Panc1 (cell line): ENCODE results near the gene DLG2. TPM values are rescaled to one million over a fixed set of nuclear protein-coding genes. Genes with fewer than 3 reads are reported as not detected.

Source experiments
- ATAC-seq: fragments of 200-7000 bp; cut with Tn5 transposase; 2 replicates; pipeline ENCODE4 v1.9.1; 2020; ENCODE audit warnings: mild to moderate bottlenecking, moderate library complexity
- BruUV-seq: library from RNA; stranded (reverse); fragments of 400-500 nt; replicated peaks from 2 replicates; lab custom pipeline; 2021; lab: Mats Ljungman, UMichigan
- CTCF ChIA-PET: fragments of 300-600 bp; sonication (Branson Sonifier 250); formaldehyde crosslinking; loops from one replicate; lab custom pipeline; 2022; ENCODE audit warnings: antibody characterized with exemption; lab: Charles Lee
- POLR2A ChIA-PET: fragments of 300-600 bp; sonication (Branson Sonifier 250); formaldehyde crosslinking; loops from one replicate; lab custom pipeline; 2022; ENCODE audit warnings: antibody characterized with exemption; lab: Charles Lee
- DNase-seq: peaks from one replicate; pipeline ENCODE4 v3.0.0-alpha.2; 2010; ENCODE audit warnings: low read depth, low spot score
- H3K27ac ChIP-seq: 2 replicates; pipeline ENCODE4 v1.5.1; 2011; ENCODE audit warnings: mild to moderate bottlenecking, low read length, inconsistent platforms
- H3K27me3 ChIP-seq: fragments of 200-500 bp; sonication (Bioruptor generic); 2 replicates; pipeline ENCODE4 v1.6.0; 2014; ENCODE audit warnings: low read length, inconsistent platforms; ENCODE audit not compliant: control insufficient read depth, insufficient read depth
- H3K36me3 ChIP-seq: fragments of 200-500 bp; sonication (Bioruptor generic); 2 replicates; pipeline ENCODE4 v1.5.1; 2014; ENCODE audit warnings: inconsistent platforms, mild to moderate bottlenecking, low read length, moderate library complexity; ENCODE audit not compliant: control insufficient read depth, insufficient read depth
- H3K4me1 ChIP-seq: 2 replicates; pipeline ENCODE4 v1.5.1; 2011; ENCODE audit warnings: inconsistent platforms, mild to moderate bottlenecking, low read length, moderate library complexity; ENCODE audit not compliant: control insufficient read depth, insufficient read depth
- H3K4me3 ChIP-seq, 2 experiments: 2 replicates each; pipeline ENCODE4 v1.5.1; 2011 to 2012; ENCODE audit warnings: low read depth in 2 of 2, low read length in 2 of 2, mild to moderate bottlenecking in 2 of 2, inconsistent platforms in 1 of 2, moderate library complexity in 1 of 2
- H3K9me3 ChIP-seq: fragments of 200-500 bp; sonication (Bioruptor generic); 2 replicates; pipeline ENCODE4 v1.5.1; 2014; ENCODE audit warnings: low read depth, mild to moderate bottlenecking, inconsistent platforms, low read length, moderate library complexity; ENCODE audit not compliant: control insufficient read depth, insufficient read depth
- POLR2AphosphoS5 ChIP-seq: IDR thresholded peaks from 2 replicates; pipeline ENCODE4 v1.6.1; 2012; ENCODE audit warnings: mild to moderate bottlenecking, low read depth, low read length, moderate library complexity
- REST ChIP-seq, 2 experiments: IDR thresholded peaks; 2 replicates each; pipeline ENCODE4 v1.6.1; 2011 to 2012; ENCODE audit warnings: low read depth in 2 of 2, control low read depth in 1 of 2, low read length in 1 of 2, mild to moderate bottlenecking in 1 of 2, moderate library complexity in 1 of 2; ENCODE audit not compliant: insufficient read depth in 1 of 2
- SIN3A ChIP-seq: IDR thresholded peaks from 2 replicates; pipeline ENCODE4 v1.6.1; 2012; ENCODE audit warnings: low read depth, mild to moderate bottlenecking, low read length, moderate library complexity, borderline replicate concordance; ENCODE audit not compliant: insufficient read depth
- TCF7L2 ChIP-seq: IDR thresholded peaks from 2 replicates; pipeline ENCODE4 v1.6.1; 2011; ENCODE audit warnings: mild to moderate bottlenecking, low read depth, low read length, inconsistent platforms
- in situ Hi-C: cut with HindIII; loops from 2 replicates; pipeline ENCODE4 v1.10.0; 2016; ENCODE audit warnings: low sequenced_read_pairs, low pct_unique_long_range_greater_than_20kb
- intact Hi-C: fragments of 100-400 bp; cut with micrococcal nuclease; formaldehyde crosslinking; loops from one replicate; pipeline ENCODE4 v1.10.0; 2022; ENCODE audit not compliant: unreplicated experiment
- total RNA-seq: library from RNA; stranded (reverse); gene quantifications from one replicate; pipeline ENCODE4 v1.2.1, GENCODE V29; 2021; ENCODE audit not compliant: unreplicated experiment
- TF ChIP-seq, protein P1 (sequence below): fragments of 450-650 bp; IDR thresholded peaks from 2 replicates; pipeline ENCODE4 v1.5.1; 2017; ENCODE audit warnings: mild to moderate bottlenecking

The DLG2 gene
- total RNA-seq, 1 experiment from 2014 or later = 4.2 TPM

- H3K27me3 ChIP-seq = no peaks in the 10 kb centered on the region
- H3K4me1 ChIP-seq = no peaks in the 10 kb centered on the region
- H3K9me3 ChIP-seq = no peaks in the 10 kb centered on the region
- DNase-seq (no peak), ATAC-seq (no peak)
- H3K4me3 ChIP-seq = no peak overlapping the region
- ChIA-PET CTCF (no interaction called here), POLR2A (no interaction called here)
- intact Hi-C loops = no loop called here
- no TSS peak for BruUV-seq
- H3K36me3 ChIP-seq = no peaks in the 10 kb centered on the region
- in situ Hi-C loops = no loop called here
- TF ChIP-seq, protein P1, sequence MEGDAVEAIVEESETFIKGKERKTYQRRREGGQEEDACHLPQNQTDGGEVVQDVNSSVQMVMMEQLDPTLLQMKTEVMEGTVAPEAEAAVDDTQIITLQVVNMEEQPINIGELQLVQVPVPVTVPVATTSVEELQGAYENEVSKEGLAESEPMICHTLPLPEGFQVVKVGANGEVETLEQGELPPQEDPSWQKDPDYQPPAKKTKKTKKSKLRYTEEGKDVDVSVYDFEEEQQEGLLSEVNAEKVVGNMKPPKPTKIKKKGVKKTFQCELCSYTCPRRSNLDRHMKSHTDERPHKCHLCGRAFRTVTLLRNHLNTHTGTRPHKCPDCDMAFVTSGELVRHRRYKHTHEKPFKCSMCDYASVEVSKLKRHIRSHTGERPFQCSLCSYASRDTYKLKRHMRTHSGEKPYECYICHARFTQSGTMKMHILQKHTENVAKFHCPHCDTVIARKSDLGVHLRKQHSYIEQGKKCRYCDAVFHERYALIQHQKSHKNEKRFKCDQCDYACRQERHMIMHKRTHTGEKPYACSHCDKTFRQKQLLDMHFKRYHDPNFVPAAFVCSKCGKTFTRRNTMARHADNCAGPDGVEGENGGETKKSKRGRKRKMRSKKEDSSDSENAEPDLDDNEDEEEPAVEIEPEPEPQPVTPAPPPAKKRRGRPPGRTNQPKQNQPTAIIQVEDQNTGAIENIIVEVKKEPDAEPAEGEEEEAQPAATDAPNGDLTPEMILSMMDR = no peak
- TF ChIP-seq TCF7L2 (no peak), SIN3A (no peak), POLR2AphosphoS5 (no peak), REST (IDR thresholded peaks at IDR 0.05; ENCODE audit: insufficient read depth in 1 of 2, low read depth in 2 of 2, low read length in 1 of 2) (no peak)
- no peak overlapping the region for H3K27ac ChIP-seq
Observed at GRCh38 chr11:84014539-84014938, 1612.6 kb downstream of the DLG2 start.

- in situ Hi-C loops = no loop called here
- DNase-seq (no peak), ATAC-seq (no peak)
- TF ChIP-seq POLR2AphosphoS5 (no peak), REST (IDR thresholded peaks at IDR 0.05; ENCODE audit: insufficient read depth in 1 of 2, low read depth in 2 of 2, low read length in 1 of 2) (no peak), TCF7L2 (no peak), SIN3A (no peak)
- TF ChIP-seq, protein P1 = no peak
- no peaks in the 10 kb centered on the region for H3K27me3 ChIP-seq
- H3K36me3 ChIP-seq = no peaks in the 10 kb centered on the region
- intact Hi-C loops = no loop called here
- POLR2A ChIA-PET = no interaction called here
- H3K27ac ChIP-seq = no peak overlapping the region
- BruUV-seq = no TSS peak
- H3K9me3 ChIP-seq = no peaks in the 10 kb centered on the region
- H3K4me3 ChIP-seq = no peak overlapping the region
- CTCF ChIA-PET = no interaction called here
- no peaks in the 10 kb centered on the region for H3K4me1 ChIP-seq
Observed at GRCh38 chr11:84012171-84012826, 1614.8 kb downstream of the DLG2 start.
